ENCODE measurements around the gene ENDOD1. TPM values are rescaled to one million over a fixed set of nuclear protein-coding genes. Genes with fewer than 3 reads are reported as not detected.

ENDOD1 gene
- polyA plus RNA-seq, 3 donors = 1.3 to 3.4 (median 3.2) TPM

DNA sequence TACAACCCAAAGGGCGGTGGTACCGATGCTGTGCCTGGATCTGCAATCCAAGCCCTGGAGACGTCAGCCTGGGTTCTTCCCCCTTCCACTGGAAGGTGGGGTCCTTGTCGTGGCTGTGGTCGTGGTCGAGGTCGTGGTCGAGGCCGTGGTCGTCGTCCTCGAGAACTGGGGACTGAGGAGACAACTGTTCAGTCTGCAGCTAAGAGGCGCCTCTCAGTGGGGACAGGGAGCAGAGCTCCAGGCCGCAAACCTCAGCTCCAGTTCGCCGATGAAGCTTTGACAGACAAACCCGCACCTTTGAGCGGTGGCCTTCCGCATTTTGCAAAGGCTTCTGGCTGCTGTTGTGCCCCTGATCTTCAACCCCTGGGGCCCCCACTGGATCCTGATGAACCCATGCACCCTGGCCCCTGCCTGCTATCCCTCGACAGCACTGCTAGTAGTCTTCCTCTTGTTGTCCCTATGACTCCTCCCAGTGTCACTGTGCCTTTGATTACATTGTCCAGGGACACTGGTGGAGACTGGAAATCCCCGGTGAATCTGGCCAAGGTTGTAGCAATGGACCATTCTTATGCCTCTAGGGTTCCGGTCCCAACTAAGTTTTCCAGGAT, 38.9 kb upstream of the ENDOD1 start:
- no peaks in the 10 kb centered on the region for H3K36me3 ChIP-seq (replicated peaks in 1 of 2; ENCODE audit: control insufficient read depth in 1 of 2, insufficient read depth in 2 of 2, low read length in 2 of 2)
- WGBS (ENCODE audit: insufficient coverage) = 80% methylated on average over 22 of the region's 22 CpGs
- Mint-ChIP-seq H3K27ac (no peak overlapping the region), H3K36me3 (no peaks in the 10 kb centered on the region), H3K9me3 (peaks cover 0 to 7% (median 0%) of the 10 kb centered on the region in 7 donors), H3K4me3 (no peak overlapping the region), H3K4me1 (no peaks in the 10 kb centered on the region), H3K27me3 (ENCODE audit: low read depth in 3 of 3) (peaks cover 2 to 4% (median 4%) of the 10 kb centered on the region in 3 donors)
- H3K79me2 ChIP-seq (ENCODE audit: insufficient read depth, low read length) = no peaks in the 10 kb centered on the region
- DNase-seq = no peak
- peaks cover 0 to 2% of the 10 kb centered on the region in 2 donors for H3K9me3 ChIP-seq (replicated peaks in 1 of 2; ENCODE audit: control insufficient read depth in 1 of 2, insufficient read depth in 1 of 2, low read length in 2 of 2)
- H3K4me2 ChIP-seq (replicated peaks; ENCODE audit: extremely low read depth, low read length, poor library complexity, severe bottlenecking) = no peak overlapping the region
- H3K27me3 ChIP-seq (ENCODE audit: control insufficient read depth in 2 of 2, insufficient read depth in 2 of 2, low read length in 2 of 2) = peaks cover 0 to 2% of the 10 kb centered on the region in 2 donors
- no peaks in the 10 kb centered on the region for H3K4me1 ChIP-seq (ENCODE audit: control insufficient read depth in 1 of 2, insufficient read depth in 2 of 2, low read length in 2 of 2)
- intact Hi-C loops (cut with micrococcal nuclease) = no loop called here
- H3K9ac ChIP-seq (ENCODE audit: insufficient read depth, low read length, poor library complexity, severe bottlenecking) = no peak overlapping the region
- TF ChIP-seq, protein P1, sequence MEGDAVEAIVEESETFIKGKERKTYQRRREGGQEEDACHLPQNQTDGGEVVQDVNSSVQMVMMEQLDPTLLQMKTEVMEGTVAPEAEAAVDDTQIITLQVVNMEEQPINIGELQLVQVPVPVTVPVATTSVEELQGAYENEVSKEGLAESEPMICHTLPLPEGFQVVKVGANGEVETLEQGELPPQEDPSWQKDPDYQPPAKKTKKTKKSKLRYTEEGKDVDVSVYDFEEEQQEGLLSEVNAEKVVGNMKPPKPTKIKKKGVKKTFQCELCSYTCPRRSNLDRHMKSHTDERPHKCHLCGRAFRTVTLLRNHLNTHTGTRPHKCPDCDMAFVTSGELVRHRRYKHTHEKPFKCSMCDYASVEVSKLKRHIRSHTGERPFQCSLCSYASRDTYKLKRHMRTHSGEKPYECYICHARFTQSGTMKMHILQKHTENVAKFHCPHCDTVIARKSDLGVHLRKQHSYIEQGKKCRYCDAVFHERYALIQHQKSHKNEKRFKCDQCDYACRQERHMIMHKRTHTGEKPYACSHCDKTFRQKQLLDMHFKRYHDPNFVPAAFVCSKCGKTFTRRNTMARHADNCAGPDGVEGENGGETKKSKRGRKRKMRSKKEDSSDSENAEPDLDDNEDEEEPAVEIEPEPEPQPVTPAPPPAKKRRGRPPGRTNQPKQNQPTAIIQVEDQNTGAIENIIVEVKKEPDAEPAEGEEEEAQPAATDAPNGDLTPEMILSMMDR (IDR thresholded peaks at IDR 0.05) = no peak
- no peaks in the 10 kb centered on the region for H4K20me1 ChIP-seq (ENCODE audit: insufficient read depth, low read length)
- no peak overlapping the region for H3K27ac ChIP-seq (ENCODE audit: low read depth in 1 of 2, low read length in 2 of 2)
- H3K4me3 ChIP-seq (replicated peaks in 1 of 3; ENCODE audit: low read depth in 2 of 3, low read length in 3 of 3) = no peak overlapping the region
- H2AFZ ChIP-seq (ENCODE audit: insufficient read depth, low read depth, low read length, poor library complexity, severe bottlenecking) = no peak overlapping the region

DNA sequence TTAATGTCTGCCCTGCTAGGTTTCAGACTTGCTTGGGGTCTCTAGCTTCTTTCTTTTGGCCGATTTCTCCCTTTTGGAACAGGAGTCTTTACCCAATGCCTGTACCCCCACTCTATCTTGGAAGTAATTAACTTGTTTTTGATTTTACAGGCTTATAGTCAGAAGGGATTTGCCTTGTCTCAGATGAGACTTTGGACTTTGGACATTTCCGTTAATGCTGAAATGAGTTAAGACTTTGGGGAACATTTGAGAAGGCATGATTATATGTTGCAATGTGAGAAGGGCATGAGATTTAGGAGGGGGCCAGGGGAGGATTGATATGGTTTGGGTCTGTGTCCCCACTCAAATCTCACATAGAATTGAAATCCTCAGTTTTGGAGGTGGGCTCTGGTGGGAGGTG, 35.3 kb upstream of the ENDOD1 start:
- peaks cover 0 to 7% (median 2%) of the 10 kb centered on the region in 3 donors for H3K27me3 Mint-ChIP-seq (ENCODE audit: low read depth in 3 of 3)
- no peaks in the 10 kb centered on the region for H3K27me3 ChIP-seq (ENCODE audit: control insufficient read depth in 2 of 2, insufficient read depth in 2 of 2, low read length in 2 of 2)
- H3K79me2 ChIP-seq (ENCODE audit: insufficient read depth, low read length) = no peaks in the 10 kb centered on the region
- H3K9ac ChIP-seq (ENCODE audit: insufficient read depth, low read length, poor library complexity, severe bottlenecking) = no peak overlapping the region
- no peak overlapping the region for H3K27ac ChIP-seq (ENCODE audit: low read depth in 1 of 2, low read length in 2 of 2)
- WGBS (ENCODE audit: insufficient coverage) = 100% methylated on average over 1 of the region's 2 CpGs
- H4K20me1 ChIP-seq (ENCODE audit: insufficient read depth, low read length) = no peaks in the 10 kb centered on the region
- no peak overlapping the region for H3K27ac Mint-ChIP-seq
- H3K36me3 ChIP-seq (replicated peaks in 1 of 2; ENCODE audit: control insufficient read depth in 1 of 2, insufficient read depth in 2 of 2, low read length in 2 of 2) = no peaks in the 10 kb centered on the region
- H3K4me3 Mint-ChIP-seq = no peak overlapping the region
- DNase-seq = no peak
- H3K4me1 ChIP-seq (ENCODE audit: control insufficient read depth in 1 of 2, insufficient read depth in 2 of 2, low read length in 2 of 2) = no peaks in the 10 kb centered on the region
- no peak overlapping the region for H3K4me3 ChIP-seq (replicated peaks in 1 of 3; ENCODE audit: low read depth in 2 of 3, low read length in 3 of 3)
- TF ChIP-seq, protein P1 (IDR thresholded peaks at IDR 0.05) = no peak
- no peaks in the 10 kb centered on the region for H3K36me3 Mint-ChIP-seq
- no peak overlapping the region for H3K4me2 ChIP-seq (replicated peaks; ENCODE audit: extremely low read depth, low read length, poor library complexity, severe bottlenecking)
- H2AFZ ChIP-seq (ENCODE audit: insufficient read depth, low read depth, low read length, poor library complexity, severe bottlenecking) = no peak overlapping the region
- H3K9me3 Mint-ChIP-seq = peaks cover 0 to 7% (median 0%) of the 10 kb centered on the region in 7 donors
- H3K9me3 ChIP-seq (replicated peaks in 1 of 2; ENCODE audit: control insufficient read depth in 1 of 2, insufficient read depth in 1 of 2, low read length in 2 of 2) = peaks cover 0 to 2% of the 10 kb centered on the region in 2 donors
- intact Hi-C loops (cut with micrococcal nuclease) = no loop called here
- H3K4me1 Mint-ChIP-seq = no peaks in the 10 kb centered on the region

All from CD14-positive monocyte (primary cell).